ENCODE data around the gene HMGA1. TPM values are rescaled to one million over a fixed set of nuclear protein-coding genes. Genes with fewer than 3 reads are reported as not detected.

HMGA1 gene
- total and polyA plus RNA-seq, 2 of the 13 experiments (the other 11 are each of a cell fraction or from before 2014, with no cell fraction given) = 117 to 145 TPM

DNA sequence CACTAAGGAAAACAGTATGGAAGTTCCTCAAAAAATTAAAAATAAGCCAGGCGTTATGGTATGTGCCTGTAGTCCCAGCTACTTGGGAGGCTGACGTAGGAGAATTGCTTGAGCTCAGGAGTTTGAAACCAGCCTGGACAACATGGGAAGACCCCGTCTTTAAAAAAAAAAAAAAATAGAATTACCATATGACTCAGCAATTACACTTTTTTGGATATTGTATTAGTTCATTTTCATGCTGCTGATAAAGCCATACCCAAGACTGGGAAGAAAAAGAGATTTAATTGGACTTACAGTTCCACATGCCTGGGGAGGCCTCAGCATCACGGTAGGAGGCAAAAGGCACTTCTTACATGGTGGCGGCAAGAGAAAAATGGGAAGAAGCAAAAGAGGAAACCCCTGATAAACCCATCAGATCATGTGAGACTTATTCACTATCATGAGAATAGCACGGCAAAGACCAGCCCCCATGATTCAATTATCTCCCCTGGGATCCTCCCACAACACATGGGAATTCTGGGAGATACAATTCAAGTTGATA lies 22.9 kb downstream of the HMGA1 start:
- ChIA-PET CTCF (ENCODE audit: low intra/inter-chr PET ratio, low total read pairs) (no interaction called here), POLR2A (no interaction called here)
- BruUV-seq (replicated peaks) = no TSS peak
- Histone ChIP-seq H3K9me3 (ENCODE audit: low read length) (no peaks in the 10 kb centered on the region), H4K20me1 (ENCODE audit: insufficient read depth, low read length) (no peaks in the 10 kb centered on the region), H3K27me3 (ENCODE audit: control insufficient read depth in 1 of 2, insufficient read depth in 2 of 2, low read length in 2 of 2) (no peaks in the 10 kb centered on the region), H3K4me3 (replicated peaks in 1 of 3; ENCODE audit: insufficient read depth in 1 of 3, low read depth in 2 of 3, low read length in 3 of 3) (no peak overlapping the region), H3K9ac (ENCODE audit: insufficient read depth, low read depth, low read length) (no peak overlapping the region), H3K4me1 (ENCODE audit: insufficient read depth, low read length) (no peaks in the 10 kb centered on the region; the same call in 1 of the 2 replicates), H3K4me2 (ENCODE audit: low read depth, low read length) (no peak overlapping the region), H3K36me3 (replicated peaks in 1 of 2; ENCODE audit: control insufficient read depth in 1 of 2, insufficient read depth in 2 of 2, low read length in 2 of 2) (no peaks in the 10 kb centered on the region), H2AFZ (ENCODE audit: low read length) (no peak overlapping the region), H3K27ac (ENCODE audit: extremely low read length, insufficient read depth, low read length) (no peak overlapping the region), H3K79me2 (ENCODE audit: insufficient read depth, low read length) (no peaks in the 10 kb centered on the region)
- intact Hi-C loops (cut with micrococcal nuclease; ENCODE audit: unreplicated experiment) = no loop called here
- in situ Hi-C loops (cut with HindIII; ENCODE audit: extremely low pct_ligation_motif_present, low pct_unique_long_range_greater_than_20kb) = no loop called here
- peak; percentile 11 to 15; a peak in 1 of 4 replicates for TF ChIP-seq MAFK (conservative IDR thresholded peaks at IDR 0.05 in 1 of 2, IDR thresholded peaks at IDR 0.05 in 1 of 2; ENCODE audit: low read length in 2 of 2)
- no peak for TF ChIP-seq HNRNPH1 (optimal IDR thresholded peaks at IDR 0.05; ENCODE audit: low read depth, low read length)
- peak; percentile 61 for TF ChIP-seq NFE2L2 (IDR thresholded peaks at IDR 0.05; ENCODE audit: low read length)
- no peak for DNase-seq (ENCODE audit: low spot score)
- WGBS (ENCODE audit: low lambda C conversion rate) = 89% methylated on average over 6 of the region's 6 CpGs
- no peak for ATAC-seq
- FAIRE-seq = no peak

DNA sequence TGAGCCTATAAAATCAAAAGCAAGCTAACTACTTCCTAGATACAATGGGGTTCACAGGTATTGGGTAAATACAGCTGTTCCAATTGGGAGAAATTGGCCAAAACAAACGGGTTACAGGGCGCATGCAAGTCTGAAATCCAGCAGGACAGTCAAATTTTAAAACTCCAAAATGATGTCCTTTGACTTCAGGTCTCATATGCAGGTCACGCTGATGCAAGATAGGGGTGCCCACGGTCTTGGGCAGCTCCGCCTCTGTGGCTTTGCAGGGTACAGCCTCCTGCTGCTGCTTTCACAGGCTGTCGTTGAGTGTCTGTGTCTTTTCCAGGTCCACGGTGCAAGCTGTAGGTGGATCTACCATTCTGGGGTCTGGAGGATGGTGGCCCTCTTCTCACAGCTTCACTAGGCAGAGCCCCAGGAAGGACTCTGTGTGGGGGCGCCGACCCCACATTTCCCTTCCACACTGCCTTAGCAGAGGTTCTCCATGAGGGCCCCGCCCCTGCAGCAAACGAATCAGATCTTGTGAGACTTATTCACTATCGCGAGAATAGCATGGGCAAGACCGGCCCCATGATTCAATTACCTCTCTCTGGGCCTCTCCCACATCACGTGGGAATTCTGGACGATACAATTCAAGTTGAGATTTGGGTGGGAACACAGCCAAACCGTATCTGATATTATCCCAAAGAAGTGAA lies 24.0 kb downstream of the HMGA1 start:
- CTCF ChIA-PET (ENCODE audit: low intra/inter-chr PET ratio, low total read pairs) = no interaction called here
- H3K9me3 ChIP-seq (ENCODE audit: low read length) = no peaks in the 10 kb centered on the region
- 0 out of 2 replicates have a peak overlapping the region, but pooled peaks have one; percentile 1 for H3K4me2 ChIP-seq (ENCODE audit: low read depth, low read length)
- in situ Hi-C loops (cut with HindIII; ENCODE audit: extremely low pct_ligation_motif_present, low pct_unique_long_range_greater_than_20kb) = no loop called here
- TF ChIP-seq ZBTB7A (CRISPR knock-in tag; IDR thresholded peaks at IDR 0.05) (no peak), ZNF33A (CRISPR knock-in tag; IDR thresholded peaks at IDR 0.05; ENCODE audit: borderline replicate concordance) (no peak), ZNF180 (CRISPR knock-in tag; IDR thresholded peaks at IDR 0.05; ENCODE audit: borderline replicate concordance, low read depth) (no peak), CHD2 (IDR thresholded peaks at IDR 0.05; ENCODE audit: low read depth, low read length) (peak; percentile 88), HES4 (CRISPR knock-in tag; IDR thresholded peaks at IDR 0.05; ENCODE audit: borderline replicate concordance) (no peak)
- TF ChIP-seq, protein P1, sequence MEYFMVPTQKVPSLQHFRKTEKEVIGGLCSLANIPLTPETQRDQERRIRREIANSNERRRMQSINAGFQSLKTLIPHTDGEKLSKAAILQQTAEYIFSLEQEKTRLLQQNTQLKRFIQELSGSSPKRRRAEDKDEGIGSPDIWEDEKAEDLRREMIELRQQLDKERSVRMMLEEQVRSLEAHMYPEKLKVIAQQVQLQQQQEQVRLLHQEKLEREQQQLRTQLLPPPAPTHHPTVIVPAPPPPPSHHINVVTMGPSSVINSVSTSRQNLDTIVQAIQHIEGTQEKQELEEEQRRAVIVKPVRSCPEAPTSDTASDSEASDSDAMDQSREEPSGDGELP (IDR thresholded peaks at IDR 0.05; ENCODE audit: borderline replicate concordance, low read depth) = peak; percentile 37; the same call in 1 of the 2 replicates
- TF ChIP-seq, protein P2, sequence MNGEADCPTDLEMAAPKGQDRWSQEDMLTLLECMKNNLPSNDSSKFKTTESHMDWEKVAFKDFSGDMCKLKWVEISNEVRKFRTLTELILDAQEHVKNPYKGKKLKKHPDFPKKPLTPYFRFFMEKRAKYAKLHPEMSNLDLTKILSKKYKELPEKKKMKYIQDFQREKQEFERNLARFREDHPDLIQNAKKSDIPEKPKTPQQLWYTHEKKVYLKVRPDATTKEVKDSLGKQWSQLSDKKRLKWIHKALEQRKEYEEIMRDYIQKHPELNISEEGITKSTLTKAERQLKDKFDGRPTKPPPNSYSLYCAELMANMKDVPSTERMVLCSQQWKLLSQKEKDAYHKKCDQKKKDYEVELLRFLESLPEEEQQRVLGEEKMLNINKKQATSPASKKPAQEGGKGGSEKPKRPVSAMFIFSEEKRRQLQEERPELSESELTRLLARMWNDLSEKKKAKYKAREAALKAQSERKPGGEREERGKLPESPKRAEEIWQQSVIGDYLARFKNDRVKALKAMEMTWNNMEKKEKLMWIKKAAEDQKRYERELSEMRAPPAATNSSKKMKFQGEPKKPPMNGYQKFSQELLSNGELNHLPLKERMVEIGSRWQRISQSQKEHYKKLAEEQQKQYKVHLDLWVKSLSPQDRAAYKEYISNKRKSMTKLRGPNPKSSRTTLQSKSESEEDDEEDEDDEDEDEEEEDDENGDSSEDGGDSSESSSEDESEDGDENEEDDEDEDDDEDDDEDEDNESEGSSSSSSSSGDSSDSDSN (CRISPR knock-in tag; IDR thresholded peaks at IDR 0.05) = no peak
- H3K36me3 ChIP-seq (replicated peaks in 1 of 2; ENCODE audit: control insufficient read depth in 1 of 2, insufficient read depth in 2 of 2, low read length in 2 of 2) = no peaks in the 10 kb centered on the region
- FAIRE-seq (no peak), ATAC-seq (peak; percentile 22; the same call in 1 of the 3 replicates), DNase-seq (ENCODE audit: low spot score) (no peak)
- no peak overlapping the region for H3K4me3 ChIP-seq (replicated peaks in 1 of 3; ENCODE audit: insufficient read depth in 1 of 3, low read depth in 2 of 3, low read length in 3 of 3)
- no peaks in the 10 kb centered on the region for H3K27me3 ChIP-seq (ENCODE audit: control insufficient read depth in 1 of 2, insufficient read depth in 2 of 2, low read length in 2 of 2)
- H3K4me1 ChIP-seq (ENCODE audit: insufficient read depth, low read length) = no peaks in the 10 kb centered on the region; the same call in 1 of the 2 replicates
- POLR2A ChIA-PET = no interaction called here
- no peak overlapping the region for H2AFZ ChIP-seq (ENCODE audit: low read length)
- no peak overlapping the region for H3K27ac ChIP-seq (ENCODE audit: extremely low read length, insufficient read depth, low read length)
- H3K79me2 ChIP-seq (ENCODE audit: insufficient read depth, low read length) = no peaks in the 10 kb centered on the region
- intact Hi-C loops (cut with micrococcal nuclease; ENCODE audit: unreplicated experiment) = no loop called here
- BruUV-seq (replicated peaks) = no TSS peak
- H4K20me1 ChIP-seq (ENCODE audit: insufficient read depth, low read length) = no peaks in the 10 kb centered on the region
- no peak overlapping the region for H3K9ac ChIP-seq (ENCODE audit: insufficient read depth, low read depth, low read length)
- WGBS (ENCODE audit: low lambda C conversion rate) = 67% methylated on average over 16 of the region's 17 CpGs

Data from HepG2 (cell line).